HG03342 (cell line): Measurements from ENCODE around the gene ANKRD10.

Experiments
- ATAC-seq: cut with Tn5 transposase; IDR thresholded peaks from one replicate; pipeline ENCODE4 v1.9.1; 2021; ENCODE audit warnings: mild to moderate bottlenecking, moderate library complexity; ENCODE audit not compliant: unreplicated experiment

The ANKRD10 gene

DNA sequence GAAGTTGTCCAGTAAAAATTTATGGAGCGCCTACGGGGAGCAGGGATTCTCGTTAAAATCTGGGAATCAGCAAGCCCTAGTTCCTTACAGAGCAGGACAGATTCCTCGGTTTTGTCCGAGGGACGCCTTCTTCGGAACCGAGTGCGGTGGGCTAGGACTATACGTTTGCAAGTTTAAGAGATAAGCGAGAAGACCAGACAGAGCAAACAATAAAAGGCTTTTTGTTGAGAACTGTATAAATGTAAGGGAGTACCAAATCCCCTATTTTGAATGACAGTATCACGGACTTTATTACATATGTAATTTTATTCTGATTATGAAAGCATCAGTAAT is 971 bp upstream of the ANKRD10 start:
- no peak for ATAC-seq

GRCh38 chr13:110914331-110915056 is 375 bp downstream of the ANKRD10 start:
- peak; percentile 35 for ATAC-seq

- no peak for ATAC-seq
Observed at GRCh38 chr13:110914081-110914330, 863 bp downstream of the ANKRD10 start.

DNA sequence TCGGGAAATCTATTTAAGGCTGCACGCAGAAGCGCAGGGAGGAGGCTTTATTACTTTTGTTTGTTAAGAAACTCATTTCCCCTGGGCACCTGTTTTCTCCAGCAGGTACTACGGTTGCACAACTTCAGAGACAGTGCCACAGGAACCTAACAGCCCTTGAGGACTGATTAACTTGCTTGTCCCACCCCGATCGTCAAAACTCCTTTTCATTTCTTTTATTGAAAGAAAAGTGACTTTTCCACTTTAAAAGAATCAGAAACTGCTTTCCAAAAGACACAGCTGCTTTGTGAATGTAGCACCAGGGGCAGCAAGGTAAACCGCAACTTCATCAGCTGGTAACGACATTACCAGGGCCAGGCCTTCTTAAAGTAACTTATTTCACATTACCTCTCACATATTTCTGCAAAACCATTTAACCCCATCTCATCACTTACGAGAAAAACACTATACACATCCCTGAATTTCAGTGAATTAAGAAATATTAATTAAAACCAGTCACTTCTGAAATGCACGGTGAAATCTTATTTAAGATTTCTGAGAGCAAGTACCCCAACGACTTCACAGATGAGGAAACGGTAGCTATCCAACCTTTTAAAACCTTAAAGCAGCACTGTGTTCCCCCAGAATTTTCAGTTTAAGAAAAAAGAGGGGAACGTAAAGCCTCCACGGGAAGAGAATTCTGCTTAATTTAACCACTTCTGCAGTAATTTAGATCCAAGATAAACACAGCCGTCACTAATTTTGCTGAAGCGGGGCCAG is 1.4 kb downstream of the ANKRD10 start:
- no peak for ATAC-seq

GRCh38 chr13:110912651-110913051 is 2.2 kb downstream of the ANKRD10 start:
- ATAC-seq: no peak

DNA sequence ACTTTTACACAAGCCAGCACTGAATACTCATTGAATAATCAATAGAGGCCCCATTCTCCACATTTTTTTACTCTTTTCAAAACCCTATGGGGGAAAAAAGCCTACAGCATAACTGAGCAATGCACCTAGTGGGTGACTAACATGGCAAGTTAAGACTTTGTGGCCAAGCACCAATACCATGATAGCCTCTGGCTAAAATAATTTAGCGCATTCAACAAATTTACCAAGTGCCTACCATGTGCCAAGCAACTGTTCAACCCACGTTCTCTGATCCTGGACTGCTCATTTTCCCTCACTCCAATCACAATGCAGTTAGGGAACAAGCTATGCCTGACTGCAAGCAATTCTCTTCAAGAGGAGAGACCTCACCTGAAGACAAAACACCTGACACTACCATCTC is 3.0 kb downstream of the ANKRD10 start:
- ATAC-seq: no peak

- ATAC-seq: no peak
Observed at GRCh38 chr13:110910013-110910890, 4.6 kb downstream of the ANKRD10 start.

- ATAC-seq: peak; percentile 56
Observed at GRCh38 chr13:110907951-110908898, 6.6 kb downstream of the ANKRD10 start.

DNA sequence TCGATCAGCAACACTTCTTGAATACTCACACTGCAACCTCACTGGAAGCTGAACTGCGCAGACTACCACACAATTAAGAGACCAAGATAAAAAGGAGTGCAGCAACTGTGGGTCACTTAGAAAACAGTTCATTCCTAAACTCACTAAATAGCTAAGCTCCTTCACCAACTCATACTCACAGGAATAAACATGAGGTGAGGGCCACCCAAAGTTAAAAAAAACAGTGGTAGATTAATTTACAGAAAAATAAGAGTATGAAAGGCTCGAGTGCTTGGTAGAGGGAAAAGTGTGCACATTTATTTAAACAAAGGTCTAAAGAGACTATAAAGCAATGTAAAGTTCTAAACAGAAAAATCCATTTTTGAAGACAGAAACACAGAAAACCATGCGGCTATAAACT is 7.6 kb downstream of the ANKRD10 start:
- ATAC-seq: no peak

DNA sequence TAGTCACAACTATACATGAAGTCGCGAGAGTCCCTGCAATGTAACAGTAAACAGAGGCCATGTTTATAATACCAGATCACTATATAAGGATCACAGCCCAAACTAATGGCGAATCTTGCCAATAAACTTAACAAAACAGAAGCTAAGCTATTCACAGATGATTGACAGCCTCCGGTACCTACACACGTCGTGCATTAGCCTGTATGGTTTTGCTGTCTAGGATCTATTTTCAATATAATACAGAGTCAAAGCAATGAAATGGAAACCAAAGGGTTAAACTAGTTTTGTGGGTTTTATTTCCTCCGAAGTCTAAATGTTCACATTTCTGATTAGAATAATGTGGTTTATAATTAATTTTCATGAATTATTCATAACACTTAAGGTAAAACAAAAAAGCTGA is 10.1 kb downstream of the ANKRD10 start:
- ATAC-seq: no peak

GRCh38 chr13:110902370-110902769 is 12.5 kb downstream of the ANKRD10 start:
- ATAC-seq: no peak

GRCh38 chr13:110897521-110897920 is 17.3 kb downstream of the ANKRD10 start:
- ATAC-seq: no peak

DNA sequence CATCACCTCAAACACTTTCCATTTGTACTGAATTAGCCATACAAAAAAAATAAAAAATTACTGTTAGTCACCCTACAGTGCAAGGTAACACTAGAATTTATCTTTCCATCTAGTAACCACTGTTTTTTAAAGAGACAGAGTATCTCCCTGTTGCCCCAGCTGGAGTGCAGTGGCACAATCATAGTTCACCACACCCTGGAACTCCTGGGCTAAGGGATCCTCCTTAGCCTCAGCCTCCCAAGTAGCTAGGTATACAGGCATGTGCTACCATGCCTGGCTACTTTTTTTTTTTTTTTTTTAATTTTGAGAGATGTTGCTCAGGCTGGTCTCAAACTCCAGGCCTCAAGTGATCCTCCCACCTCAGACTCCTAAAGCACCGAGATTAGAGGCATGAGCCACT is 17.9 kb downstream of the ANKRD10 start:
- no peak for ATAC-seq

- no peak for ATAC-seq
Observed at GRCh38 chr13:110894086-110894485, 20.8 kb downstream of the ANKRD10 start.

- no peak for ATAC-seq
Observed at GRCh38 chr13:110893571-110893970, 21.3 kb downstream of the ANKRD10 start.

DNA sequence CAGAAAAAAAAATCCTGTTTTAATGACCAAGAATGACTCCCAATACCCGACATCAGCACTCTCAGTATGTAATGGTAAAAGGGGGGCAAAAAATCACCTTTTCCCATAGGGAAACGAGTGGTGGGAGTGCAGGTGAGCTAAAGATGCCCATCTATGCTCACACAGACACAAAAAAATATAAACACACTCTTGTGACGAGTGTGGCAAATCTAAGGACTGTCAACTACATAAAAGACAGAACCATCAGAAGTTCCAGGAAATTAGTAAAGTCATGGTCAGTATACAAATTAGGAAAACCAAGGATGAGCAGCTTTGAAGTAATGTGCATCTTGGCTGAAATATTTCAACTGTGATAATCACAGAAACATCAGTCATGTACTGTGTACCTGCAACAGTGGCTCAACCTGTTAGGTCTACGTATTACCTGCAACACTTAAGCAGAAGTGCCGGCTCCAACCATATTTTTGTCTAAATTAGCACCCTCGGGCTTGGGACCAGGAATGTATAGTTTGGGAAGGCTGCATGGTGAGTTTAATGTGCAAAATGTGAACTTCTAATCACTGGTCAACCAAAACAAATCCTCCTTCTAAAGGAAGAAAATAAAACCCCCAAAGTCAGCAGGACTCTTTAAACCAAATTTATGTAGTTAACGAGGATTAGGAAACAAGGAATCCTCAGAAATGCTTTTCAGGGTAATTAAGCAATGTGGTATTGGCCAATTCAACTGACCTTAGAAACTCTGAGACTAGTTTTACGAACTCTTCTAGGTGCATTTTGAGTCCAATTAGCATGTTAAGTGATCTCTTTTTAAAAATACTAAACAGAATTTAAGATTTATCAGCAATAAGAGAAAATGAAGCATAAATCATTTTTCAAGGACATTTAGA is 24.3 kb downstream of the ANKRD10 start:
- ATAC-seq: no peak

DNA sequence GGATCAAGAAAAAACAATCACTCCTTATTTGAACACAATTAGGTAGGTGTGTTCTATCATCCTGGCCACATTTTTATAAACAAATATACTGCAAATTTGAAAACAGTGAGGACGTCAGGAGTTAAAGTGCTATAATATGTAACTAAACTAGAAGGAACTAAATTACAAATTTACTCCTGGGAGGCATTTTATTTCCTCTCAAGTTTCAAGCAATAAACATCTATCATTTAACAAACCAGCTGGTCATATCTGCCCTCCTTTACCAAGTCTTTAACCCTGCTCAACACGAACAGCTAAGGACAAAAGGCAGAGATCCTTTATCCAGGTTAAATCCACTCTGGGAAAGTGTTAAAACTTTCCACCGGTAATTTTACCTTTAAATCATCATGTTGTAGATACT is 26.5 kb downstream of the ANKRD10 start:
- ATAC-seq: no peak

DNA sequence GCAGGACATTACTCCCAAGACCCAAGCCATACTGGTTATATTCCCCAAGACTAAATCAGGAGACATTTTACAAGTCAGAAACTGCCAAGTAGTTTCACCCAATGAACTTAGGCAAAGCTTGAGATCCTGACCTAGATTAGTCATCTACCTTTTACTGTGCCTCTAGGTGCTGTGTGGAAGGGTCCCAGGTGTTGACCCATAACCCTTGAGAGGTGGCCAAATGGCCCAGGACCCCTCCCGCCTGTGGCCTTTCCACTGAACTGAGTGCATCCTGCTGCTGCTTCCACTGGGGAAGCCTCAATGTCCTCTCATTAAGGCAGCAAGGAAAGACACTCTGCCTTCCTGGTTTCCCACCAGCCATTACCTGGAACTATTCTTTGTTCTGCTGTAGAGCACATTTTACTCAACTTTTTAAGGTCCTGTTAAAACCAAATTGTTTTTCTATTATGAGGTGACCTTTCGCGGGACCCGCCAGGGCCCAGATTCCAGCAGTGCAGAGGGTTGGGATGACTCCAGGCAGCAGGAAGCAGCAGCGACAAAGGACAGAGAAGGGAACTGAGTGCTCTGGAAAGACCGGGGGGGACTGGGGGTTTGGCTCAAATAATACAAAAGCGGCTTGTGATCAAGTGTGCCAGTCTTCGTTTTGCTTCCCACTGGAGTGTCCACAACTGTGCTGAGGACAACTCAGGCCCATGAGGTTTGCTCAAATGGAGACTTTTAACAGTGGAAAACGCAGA is 27.1 kb downstream of the ANKRD10 start:
- ATAC-seq: no peak
